Gastrocnemius medialis (tissue), 4 donors: ENCODE data around the gene CD101.

ENCODE experiments used
- POLR2A ChIP-seq, 2 donors: fragments of 450-650 bp; IDR thresholded peaks; one replicate each; pipeline ENCODE4 v1.6.1; 2017; ENCODE audit warnings: antibody characterized with exemption in 2 of 2, mild to moderate bottlenecking in 2 of 2, moderate library complexity in 2 of 2
- TF ChIP-seq, protein P1 (sequence below), 5 experiments: fragments of 450-650 bp in 3 of 5; fragments of 200-600 bp in 2 of 5; sonication (generic) in 2 of 5; IDR thresholded peaks in 4 of 5; conservative IDR thresholded peaks in 1 of 5; 1 replicate in 4 of 5; 2 replicates in 1 of 5; pipeline ENCODE4 v1.5.1; 2016 to 2019; ENCODE audit warnings: antibody characterized with exemption in 5 of 5, mild to moderate bottlenecking in 3 of 5, moderate library complexity in 3 of 5

DNA sequence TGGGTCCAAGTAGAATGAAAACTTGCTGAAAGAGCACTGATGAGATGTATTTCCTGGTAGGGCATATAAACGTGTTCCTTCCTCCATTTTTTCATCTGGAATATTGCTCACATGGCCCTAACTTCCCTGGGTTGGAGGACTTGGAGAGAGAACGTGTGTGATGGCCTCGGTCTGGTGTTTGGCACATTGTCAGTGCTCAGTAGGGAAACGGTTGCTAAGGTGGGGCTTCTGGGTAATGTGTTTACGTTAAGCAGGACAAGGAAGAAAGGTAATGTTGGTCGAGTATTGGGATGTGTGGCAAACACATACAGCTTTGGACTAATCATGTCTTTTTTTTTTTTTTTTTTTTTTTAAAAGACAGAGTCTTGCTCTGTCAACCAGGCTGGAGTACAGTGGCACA lies 64.8 kb downstream of the CD101 start:
- TF ChIP-seq POLR2A (IDR thresholded peaks at IDR 0.05), result no peak
- TF ChIP-seq, protein P1, sequence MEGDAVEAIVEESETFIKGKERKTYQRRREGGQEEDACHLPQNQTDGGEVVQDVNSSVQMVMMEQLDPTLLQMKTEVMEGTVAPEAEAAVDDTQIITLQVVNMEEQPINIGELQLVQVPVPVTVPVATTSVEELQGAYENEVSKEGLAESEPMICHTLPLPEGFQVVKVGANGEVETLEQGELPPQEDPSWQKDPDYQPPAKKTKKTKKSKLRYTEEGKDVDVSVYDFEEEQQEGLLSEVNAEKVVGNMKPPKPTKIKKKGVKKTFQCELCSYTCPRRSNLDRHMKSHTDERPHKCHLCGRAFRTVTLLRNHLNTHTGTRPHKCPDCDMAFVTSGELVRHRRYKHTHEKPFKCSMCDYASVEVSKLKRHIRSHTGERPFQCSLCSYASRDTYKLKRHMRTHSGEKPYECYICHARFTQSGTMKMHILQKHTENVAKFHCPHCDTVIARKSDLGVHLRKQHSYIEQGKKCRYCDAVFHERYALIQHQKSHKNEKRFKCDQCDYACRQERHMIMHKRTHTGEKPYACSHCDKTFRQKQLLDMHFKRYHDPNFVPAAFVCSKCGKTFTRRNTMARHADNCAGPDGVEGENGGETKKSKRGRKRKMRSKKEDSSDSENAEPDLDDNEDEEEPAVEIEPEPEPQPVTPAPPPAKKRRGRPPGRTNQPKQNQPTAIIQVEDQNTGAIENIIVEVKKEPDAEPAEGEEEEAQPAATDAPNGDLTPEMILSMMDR (IDR thresholded peaks at IDR 0.05 in 4 of 5, conservative IDR thresholded peaks at IDR 0.05 in 1 of 5), result no peak
